ENCODE results near the gene FBXO15. TPM values are rescaled to one million over a fixed set of nuclear protein-coding genes. Genes with fewer than 3 reads are reported as not detected.

FBXO15 gene
- total and polyA plus RNA-seq, 3 experiments from 2014 or later, result 0.55 to 1.3 (median 0.77) TPM

GRCh38 chr18:74097803-74098202 is 49.8 kb downstream of the FBXO15 start:
- Mint-ChIP-seq H3K27me3 (peaks cover 11 to 27% of the 10 kb centered on the region in 2 donors), H3K4me3 (no peak overlapping the region), H3K27ac (no peak overlapping the region), H3K36me3 (peaks cover 2 to 60% (median 4%) of the 10 kb centered on the region in 3 donors), H3K4me1 (no peaks in the 10 kb centered on the region), H3K9me3 (peaks cover 8 to 23% (median 14%) of the 10 kb centered on the region in 5 donors)
- POLR2A ChIA-PET, result no interaction called here
- CTCF ChIA-PET, result no interaction called here
- Histone ChIP-seq H3K4me3 (ENCODE audit: low read length) (no peak overlapping the region), H3K36me3 (ENCODE audit: insufficient read depth, low read length) (no peaks in the 10 kb centered on the region), H3K27me3 (ENCODE audit: insufficient read depth, low read length, poor library complexity, severe bottlenecking) (no peaks in the 10 kb centered on the region), H3K27ac (ENCODE audit: low read depth, low read length) (no peak overlapping the region), H3K9me3 (ENCODE audit: low read length) (no peaks in the 10 kb centered on the region), H3K4me1 (ENCODE audit: insufficient read depth, low read length) (no peaks in the 10 kb centered on the region)
- no peak for DNase-seq

GRCh38 chr18:74092922-74093321 is 54.7 kb downstream of the FBXO15 start:
- Mint-ChIP-seq H3K27me3 (peaks cover 12 to 32% of the 10 kb centered on the region in 2 donors), H3K36me3 (peaks cover 0 to 27% (median 4%) of the 10 kb centered on the region in 3 donors), H3K4me1 (no peaks in the 10 kb centered on the region), H3K4me3 (no peak overlapping the region), H3K9me3 (peaks cover 7 to 32% (median 11%) of the 10 kb centered on the region in 5 donors), H3K27ac (no peak overlapping the region)
- Histone ChIP-seq H3K4me3 (ENCODE audit: low read length) (no peak overlapping the region), H3K36me3 (ENCODE audit: insufficient read depth, low read length) (no peaks in the 10 kb centered on the region), H3K4me1 (ENCODE audit: insufficient read depth, low read length) (no peaks in the 10 kb centered on the region), H3K27ac (ENCODE audit: low read depth, low read length) (no peak overlapping the region), H3K9me3 (ENCODE audit: low read length) (no peaks in the 10 kb centered on the region), H3K27me3 (ENCODE audit: insufficient read depth, low read length, poor library complexity, severe bottlenecking) (no peaks in the 10 kb centered on the region)
- no peak for DNase-seq
- POLR2A ChIA-PET, result no interaction called here
- CTCF ChIA-PET, result no interaction called here

- H3K36me3 Mint-ChIP-seq, result no peaks in the 10 kb centered on the region
- no peak for DNase-seq
- no peaks in the 10 kb centered on the region for H3K36me3 ChIP-seq (ENCODE audit: insufficient read depth, low read length)
- H3K27ac ChIP-seq (ENCODE audit: low read depth, low read length), result no peak overlapping the region
- H3K9me3 ChIP-seq (ENCODE audit: low read length), result no peaks in the 10 kb centered on the region
- H3K4me3 ChIP-seq (ENCODE audit: low read length), result no peak overlapping the region
- H3K4me1 Mint-ChIP-seq, result peaks cover 13 to 18% (median 15%) of the 10 kb centered on the region in 3 donors
- H3K4me1 ChIP-seq (ENCODE audit: insufficient read depth, low read length), result peaks cover 20% of the 10 kb centered on the region
- ChIA-PET POLR2A (no interaction called here), CTCF (no interaction called here)
- H3K27me3 Mint-ChIP-seq, result peaks cover 0 to 2% of the 10 kb centered on the region in 2 donors
- H3K27ac Mint-ChIP-seq, result no peak overlapping the region
- H3K4me3 Mint-ChIP-seq, result no peak overlapping the region
- H3K9me3 Mint-ChIP-seq, result peaks cover 0 to 4% (median 3%) of the 10 kb centered on the region in 5 donors
- H3K27me3 ChIP-seq (ENCODE audit: insufficient read depth, low read length, poor library complexity, severe bottlenecking), result no peaks in the 10 kb centered on the region
Measured at GRCh38 chr18:74084184-74084855, 63.3 kb downstream of the FBXO15 start.

GRCh38 chr18:74083557-74083952 is 64.1 kb downstream of the FBXO15 start:
- Histone ChIP-seq H3K9me3 (ENCODE audit: low read length) (no peaks in the 10 kb centered on the region), H3K4me3 (ENCODE audit: low read length) (peak overlapping the region; percentile 30), H3K36me3 (ENCODE audit: insufficient read depth, low read length) (no peaks in the 10 kb centered on the region), H3K27me3 (ENCODE audit: insufficient read depth, low read length, poor library complexity, severe bottlenecking) (no peaks in the 10 kb centered on the region), H3K4me1 (ENCODE audit: insufficient read depth, low read length) (peaks cover 20% of the 10 kb centered on the region), H3K27ac (ENCODE audit: low read depth, low read length) (no peak overlapping the region)
- peak overlapping the region in 3 of 8 donors; percentile 85 to 92 (median 89) for H3K27ac Mint-ChIP-seq
- ChIA-PET POLR2A (interaction anchor here (1.3 kb wide), 1 partner anchor 65 kb away, joined by 4 read pairs; the partner anchor contains the start of gene TIMM21), CTCF (interaction anchor here (1.3 to 2.0 kb wide), 5 partner anchors 8 to 468 kb away, joined by 3 to 7 read pairs (median 6); no protein-coding TSS in a partner anchor)
- H3K9me3 Mint-ChIP-seq, result peaks cover 0 to 2% (median 0%) of the 10 kb centered on the region in 5 donors
- DNase-seq, result no peak
- peak overlapping the region in 3 of 7 donors; percentile 55 to 85 (median 76) for H3K4me3 Mint-ChIP-seq
- H3K27me3 Mint-ChIP-seq, result peaks cover 0 to 4% of the 10 kb centered on the region in 2 donors
- H3K4me1 Mint-ChIP-seq, result peaks cover 13 to 18% (median 15%) of the 10 kb centered on the region in 3 donors
- H3K36me3 Mint-ChIP-seq, result no peaks in the 10 kb centered on the region

GRCh38 chr18:74082742-74083556 is 64.7 kb downstream of the FBXO15 start:
- Mint-ChIP-seq H3K27ac (peak overlapping the region; percentile 77 to 98 (median 94)), H3K9me3 (no peaks in the 10 kb centered on the region), H3K4me3 (peak overlapping the region; percentile 63 to 86 (median 81)), H3K4me1 (peaks cover 13 to 18% (median 15%) of the 10 kb centered on the region in 3 donors), H3K36me3 (no peaks in the 10 kb centered on the region), H3K27me3 (peaks cover 0 to 6% of the 10 kb centered on the region in 2 donors)
- Histone ChIP-seq H3K27me3 (ENCODE audit: insufficient read depth, low read length, poor library complexity, severe bottlenecking) (no peaks in the 10 kb centered on the region), H3K9me3 (ENCODE audit: low read length) (no peaks in the 10 kb centered on the region), H3K4me1 (ENCODE audit: insufficient read depth, low read length) (peaks cover 20% of the 10 kb centered on the region), H3K27ac (ENCODE audit: low read depth, low read length) (no peak overlapping the region), H3K4me3 (ENCODE audit: low read length) (peak overlapping the region; percentile 30), H3K36me3 (ENCODE audit: insufficient read depth, low read length) (no peaks in the 10 kb centered on the region)
- CTCF ChIA-PET, result interaction anchor here (0.8 to 2.0 kb wide), 9 partner anchors 9 to 469 kb away, joined by 3 to 7 read pairs (median 3); no protein-coding TSS in a partner anchor
- POLR2A ChIA-PET, result interaction anchor here (0.5 to 1.3 kb wide), 3 partner anchors 66 to 1120 kb away, joined by 3 to 4 read pairs (median 4); partner anchors contain the start of gene TIMM21
- DNase-seq, result peak in 1 of 5 donors; percentile 38

GRCh38 chr18:74081966-74082741 is 65.5 kb downstream of the FBXO15 start:
- CTCF ChIA-PET, result interaction anchor here (0.8 to 2.0 kb wide), 9 partner anchors 10 to 470 kb away, joined by 3 to 7 read pairs (median 3); no protein-coding TSS in a partner anchor
- Mint-ChIP-seq H3K27ac (peak overlapping the region; percentile 77 to 98 (median 94)), H3K4me1 (peaks cover 13 to 18% (median 15%) of the 10 kb centered on the region in 3 donors), H3K9me3 (no peaks in the 10 kb centered on the region), H3K27me3 (peaks cover 0 to 6% of the 10 kb centered on the region in 2 donors), H3K36me3 (no peaks in the 10 kb centered on the region), H3K4me3 (peak overlapping the region; percentile 63 to 86 (median 81))
- POLR2A ChIA-PET, result interaction anchor here (0.5 to 1.3 kb wide), 2 partner anchors 67 to 1121 kb away, joined by 3 to 4 read pairs; partner anchors contain the start of gene TIMM21
- peak; percentile 8 to 69 (median 48) for DNase-seq
- Histone ChIP-seq H3K36me3 (ENCODE audit: insufficient read depth, low read length) (no peaks in the 10 kb centered on the region), H3K9me3 (ENCODE audit: low read length) (no peaks in the 10 kb centered on the region), H3K27me3 (ENCODE audit: insufficient read depth, low read length, poor library complexity, severe bottlenecking) (no peaks in the 10 kb centered on the region), H3K4me3 (ENCODE audit: low read length) (peak overlapping the region; percentile 30), H3K27ac (ENCODE audit: low read depth, low read length) (no peak overlapping the region), H3K4me1 (ENCODE audit: insufficient read depth, low read length) (peaks cover 20% of the 10 kb centered on the region)

GRCh38 chr18:74078257-74078656 is 69.4 kb downstream of the FBXO15 start:
- Mint-ChIP-seq H3K9me3 (no peaks in the 10 kb centered on the region), H3K27me3 (peaks cover 0 to 6% of the 10 kb centered on the region in 2 donors), H3K36me3 (no peaks in the 10 kb centered on the region), H3K27ac (no peak overlapping the region), H3K4me3 (no peak overlapping the region), H3K4me1 (peaks cover 10 to 14% (median 14%) of the 10 kb centered on the region in 3 donors)
- Histone ChIP-seq H3K27ac (ENCODE audit: low read depth, low read length) (no peak overlapping the region), H3K4me1 (ENCODE audit: insufficient read depth, low read length) (peaks cover 14% of the 10 kb centered on the region), H3K27me3 (ENCODE audit: insufficient read depth, low read length, poor library complexity, severe bottlenecking) (no peaks in the 10 kb centered on the region), H3K9me3 (ENCODE audit: low read length) (no peaks in the 10 kb centered on the region), H3K4me3 (ENCODE audit: low read length) (no peak overlapping the region), H3K36me3 (ENCODE audit: insufficient read depth, low read length) (no peaks in the 10 kb centered on the region)
- no peak for DNase-seq
- CTCF ChIA-PET, result no interaction called here
- POLR2A ChIA-PET, result no interaction called here
